GM21619 (cell line): ENCODE data around the gene STUB1.

Experiments used
- ATAC-seq: cut with Tn5 transposase; IDR thresholded peaks from one replicate; pipeline ENCODE4 v1.9.1; 2021; ENCODE audit not compliant: unreplicated experiment

The STUB1 gene

GRCh38 chr16:643050-643368, 37.2 kb upstream of the STUB1 start:
- no peak for ATAC-seq

- no peak for ATAC-seq
Observed at GRCh38 chr16:644556-644955, 35.7 kb upstream of the STUB1 start.

GRCh38 chr16:645852-646678, 34.1 kb upstream of the STUB1 start:
- ATAC-seq, result no peak

DNA sequence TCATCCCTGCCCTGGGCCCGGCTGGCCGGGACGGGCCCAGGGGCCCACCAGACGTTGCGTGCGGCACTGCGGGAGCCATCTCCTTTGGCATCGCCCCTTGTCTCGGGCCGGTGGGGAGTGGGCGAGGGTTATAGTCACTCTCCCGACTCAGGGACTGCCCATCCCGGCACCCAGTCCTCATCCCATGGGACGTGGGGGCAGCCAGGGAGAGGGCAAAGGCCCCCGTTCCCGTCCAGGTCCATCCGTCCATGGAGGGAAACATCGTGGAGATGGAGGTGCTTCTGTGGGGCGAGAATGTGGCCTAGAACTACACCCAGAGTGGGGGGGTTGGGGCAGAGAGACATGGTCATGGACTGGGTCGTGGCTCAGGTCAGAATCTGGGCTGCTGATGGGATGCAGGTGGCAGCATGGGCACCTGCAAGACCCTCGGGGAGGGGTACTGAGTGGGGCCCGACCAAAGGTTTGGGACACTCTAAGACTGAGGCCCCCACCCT, 33.5 kb upstream of the STUB1 start:
- no peak for ATAC-seq

DNA sequence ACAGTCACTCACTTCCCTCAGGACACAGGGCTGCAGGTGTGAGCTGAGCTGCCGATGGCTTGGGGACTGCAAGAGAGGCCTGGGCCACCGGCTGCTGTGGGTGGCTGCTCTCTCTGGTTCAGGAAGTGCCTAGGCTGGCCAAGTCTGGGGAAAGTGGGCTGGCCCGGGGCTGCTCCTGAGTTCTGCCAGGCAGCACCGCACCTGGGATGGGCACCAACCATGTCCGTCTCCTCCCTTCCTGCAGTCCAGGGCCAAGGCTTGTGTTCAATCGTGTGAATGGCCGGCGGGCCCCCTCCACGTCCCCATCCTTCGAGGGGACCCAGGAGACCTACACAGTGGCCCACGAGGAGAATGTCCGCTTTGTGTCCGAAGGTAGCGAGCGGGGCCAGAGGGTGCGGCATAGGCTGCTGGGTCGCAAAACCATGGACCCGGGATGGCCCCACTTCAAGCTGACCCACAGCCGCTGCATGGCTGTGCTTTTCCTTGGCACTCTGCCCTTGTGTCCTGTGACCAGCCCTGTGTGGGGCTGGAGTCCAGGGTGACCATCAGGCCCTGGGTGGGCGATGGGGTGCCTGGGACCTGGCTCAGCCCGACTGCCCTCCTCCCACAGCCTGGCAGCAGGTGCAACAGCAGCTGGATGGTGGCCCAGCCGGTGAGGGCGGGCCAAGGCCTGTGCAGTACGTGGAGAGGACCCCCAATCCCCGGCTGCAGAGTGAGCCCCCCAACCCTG, 32.9 kb upstream of the STUB1 start:
- no peak for ATAC-seq

DNA sequence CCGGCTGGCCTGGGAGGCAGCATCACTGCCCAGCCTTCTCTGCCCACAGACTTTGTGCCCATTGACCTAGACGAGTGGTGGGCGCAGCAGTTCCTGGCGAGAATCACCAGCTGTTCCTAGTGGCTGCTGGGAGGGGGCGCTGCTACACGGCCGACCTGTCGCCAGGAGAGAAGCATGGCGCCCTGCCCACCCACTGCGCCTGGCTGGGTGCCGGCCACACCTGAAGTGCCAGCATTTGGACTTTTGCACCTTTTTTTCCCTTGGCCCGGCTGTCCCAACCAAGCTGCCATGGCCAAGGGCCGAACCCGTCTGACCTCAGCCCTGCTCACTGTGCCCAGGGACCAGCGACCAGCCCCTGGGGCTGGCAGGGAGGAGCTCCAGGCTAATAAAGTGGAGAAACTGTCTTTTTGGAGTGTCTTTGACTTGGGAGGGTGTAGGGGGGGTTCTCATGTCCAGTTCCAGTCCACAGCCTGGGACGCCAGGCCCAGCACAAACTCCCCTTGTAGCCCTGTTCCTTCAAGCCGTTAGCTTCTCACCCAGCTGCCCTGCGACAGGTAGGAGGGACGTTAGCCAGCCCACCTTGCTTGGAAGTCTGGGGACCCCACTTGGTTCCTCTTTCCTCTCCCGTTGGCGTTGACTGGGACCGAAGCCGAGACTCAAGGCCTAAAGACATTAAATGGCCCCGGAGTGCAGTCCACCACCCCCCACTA, 32.0 kb upstream of the STUB1 start:
- ATAC-seq, result no peak

DNA sequence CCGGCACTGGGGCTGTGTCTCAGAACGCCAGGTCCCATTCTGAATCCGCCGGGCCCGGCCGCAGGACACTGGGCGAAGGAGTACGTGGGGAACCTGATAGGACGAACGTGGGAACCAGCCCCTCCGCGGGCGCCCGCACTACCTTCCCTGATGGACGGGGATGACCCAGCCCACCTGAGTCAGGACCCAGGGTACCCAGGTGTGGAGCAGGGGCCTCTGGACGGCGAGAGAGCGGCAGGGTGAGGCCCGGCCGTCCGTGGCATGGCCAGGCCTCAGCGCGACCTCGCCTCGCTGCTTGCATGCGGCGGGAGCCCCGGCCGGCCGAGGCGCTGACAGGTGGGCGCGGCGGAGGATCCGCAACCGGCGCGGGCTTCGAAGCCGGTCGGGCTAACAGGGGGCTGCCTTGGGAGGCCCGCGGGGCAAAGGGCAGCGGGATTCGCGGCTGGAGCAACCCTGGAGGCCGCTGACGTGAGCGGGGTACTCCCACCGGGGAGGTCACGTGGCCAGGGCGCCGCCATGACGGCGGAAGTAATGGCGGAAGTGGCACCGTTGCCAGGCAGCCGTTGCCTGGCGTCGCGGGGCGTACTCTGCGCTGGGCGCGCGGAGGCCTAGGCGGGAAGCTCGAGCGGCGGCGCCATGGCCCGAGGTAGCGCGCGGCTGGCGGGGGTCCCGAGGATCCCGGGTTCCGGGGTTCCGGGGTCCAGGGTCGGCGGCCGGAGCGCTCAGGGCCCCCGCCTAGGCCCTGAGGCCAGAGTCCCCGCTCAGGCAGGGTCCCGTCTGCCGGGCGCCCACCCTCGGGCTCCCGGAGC, 31.2 kb upstream of the STUB1 start, which contains the start of gene WDR90:
WDR90 (plus strand) TSS at position 585 of the 809 bp plus-strand sequence; CDS start at position 637, 52 bp downstream.
- ATAC-seq, result peak; percentile 73

DNA sequence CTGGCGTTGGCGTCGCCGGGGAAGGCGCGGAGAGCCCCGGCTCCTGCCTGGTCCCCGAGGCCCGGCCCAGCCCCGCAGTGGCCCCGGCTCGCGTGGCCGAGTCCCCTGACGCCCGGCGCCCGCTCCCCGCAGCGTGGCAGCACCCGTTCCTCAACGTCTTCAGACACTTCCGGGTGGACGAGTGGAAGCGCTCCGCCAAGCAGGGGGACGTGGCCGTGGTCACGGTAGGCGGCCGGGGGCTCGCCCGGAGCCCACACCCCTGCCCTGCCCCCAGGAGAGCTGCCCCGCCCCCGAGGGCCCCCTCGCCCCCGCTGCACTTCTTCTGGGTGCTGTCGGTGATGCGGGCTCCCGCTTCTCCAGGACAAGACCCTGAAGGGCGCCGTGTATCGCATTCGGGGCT, 30.6 kb upstream of the STUB1 start:
- ATAC-seq, result no peak

GRCh38 chr16:651844-652243, 28.4 kb upstream of the STUB1 start:
- no peak for ATAC-seq

DNA sequence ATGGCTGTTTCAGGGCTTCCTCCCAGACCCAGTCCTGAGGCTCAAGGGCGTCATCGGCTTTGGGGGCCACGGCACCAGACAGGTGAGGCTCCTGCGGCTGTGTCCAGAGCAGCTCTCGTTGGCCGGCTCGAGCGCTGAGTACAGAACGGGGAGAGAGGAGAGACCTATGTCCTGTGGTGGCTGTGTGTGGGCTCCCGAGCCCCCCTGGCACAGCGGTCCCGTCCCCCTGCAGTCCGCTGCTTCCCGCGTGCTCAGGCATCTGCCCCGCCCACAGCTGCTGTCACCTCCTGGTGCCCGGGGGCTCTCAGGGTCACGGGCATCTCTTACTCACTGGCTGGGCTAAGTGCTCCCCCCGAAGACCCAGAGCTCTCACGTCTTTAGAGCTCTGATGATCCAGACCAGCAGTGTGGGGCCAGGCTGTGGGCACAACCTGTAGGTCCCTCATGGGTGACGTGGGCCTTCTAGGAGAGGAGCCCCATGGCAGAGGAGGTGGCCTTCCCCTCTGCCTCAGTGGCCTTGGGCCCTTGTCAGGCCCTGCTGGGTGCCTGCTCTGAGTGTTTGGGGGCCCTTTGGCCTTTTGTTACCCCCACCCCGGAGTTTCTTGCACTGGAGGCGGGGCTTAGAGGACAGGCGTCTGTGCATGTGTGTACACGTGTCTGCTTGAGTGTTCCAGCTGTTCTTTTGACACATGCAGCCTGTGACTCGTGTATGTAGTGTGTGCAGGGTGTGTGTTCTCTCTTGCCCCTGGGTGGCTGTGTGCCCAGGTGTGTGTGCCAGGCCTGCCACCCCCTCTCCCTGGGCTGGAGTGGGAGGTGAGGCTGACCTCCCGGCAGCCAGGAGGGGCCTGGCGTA, 27.5 kb upstream of the STUB1 start:
- ATAC-seq, result no peak

- ATAC-seq, result no peak
Observed at GRCh38 chr16:654034-654433, 26.2 kb upstream of the STUB1 start.

DNA sequence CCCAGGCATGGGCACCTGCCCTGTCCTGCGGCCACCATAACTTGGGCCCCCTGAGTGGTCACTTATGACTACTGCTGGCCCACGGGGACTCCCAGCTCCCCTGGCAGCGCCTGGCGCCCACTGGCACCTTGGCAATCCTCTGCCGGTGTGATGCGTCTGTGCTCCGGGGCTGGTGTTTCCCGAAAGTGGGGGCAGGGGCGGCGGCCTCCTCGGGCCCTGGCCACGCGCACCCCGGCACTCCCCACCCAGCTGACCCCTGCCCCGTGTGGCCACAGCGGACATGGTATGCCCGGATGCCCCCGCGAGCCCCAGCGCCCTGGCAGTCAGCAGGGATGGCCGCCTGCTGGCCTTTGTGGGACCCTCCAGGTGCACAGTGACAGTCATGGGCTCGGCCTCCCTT, 22.7 kb upstream of the STUB1 start:
- ATAC-seq, result no peak

GRCh38 chr16:658679-659571, 21.3 kb upstream of the STUB1 start:
- ATAC-seq, result no peak

DNA sequence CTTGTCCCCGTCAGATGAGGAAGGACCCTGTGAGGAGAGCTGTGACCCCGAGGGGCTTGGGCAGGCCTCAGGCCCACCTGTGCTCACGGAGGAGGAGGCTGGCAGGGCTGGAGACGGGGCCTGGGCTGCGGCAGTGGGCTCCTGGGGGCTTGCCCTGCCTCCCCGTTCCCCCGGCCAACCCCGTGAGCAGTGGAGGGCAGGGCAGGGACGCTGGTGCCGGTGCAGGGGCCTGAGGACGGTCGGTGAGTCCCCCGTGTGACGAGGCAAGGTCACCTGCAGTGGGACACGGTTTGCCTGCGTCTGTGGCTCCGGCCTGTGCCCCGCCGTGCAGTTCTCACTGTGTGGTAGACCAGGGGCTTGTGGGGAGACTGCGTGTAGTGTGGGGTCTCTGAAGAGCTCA, 20.6 kb upstream of the STUB1 start:
- ATAC-seq, result no peak

- no peak for ATAC-seq
Observed at GRCh38 chr16:660132-660458, 20.1 kb upstream of the STUB1 start.

DNA sequence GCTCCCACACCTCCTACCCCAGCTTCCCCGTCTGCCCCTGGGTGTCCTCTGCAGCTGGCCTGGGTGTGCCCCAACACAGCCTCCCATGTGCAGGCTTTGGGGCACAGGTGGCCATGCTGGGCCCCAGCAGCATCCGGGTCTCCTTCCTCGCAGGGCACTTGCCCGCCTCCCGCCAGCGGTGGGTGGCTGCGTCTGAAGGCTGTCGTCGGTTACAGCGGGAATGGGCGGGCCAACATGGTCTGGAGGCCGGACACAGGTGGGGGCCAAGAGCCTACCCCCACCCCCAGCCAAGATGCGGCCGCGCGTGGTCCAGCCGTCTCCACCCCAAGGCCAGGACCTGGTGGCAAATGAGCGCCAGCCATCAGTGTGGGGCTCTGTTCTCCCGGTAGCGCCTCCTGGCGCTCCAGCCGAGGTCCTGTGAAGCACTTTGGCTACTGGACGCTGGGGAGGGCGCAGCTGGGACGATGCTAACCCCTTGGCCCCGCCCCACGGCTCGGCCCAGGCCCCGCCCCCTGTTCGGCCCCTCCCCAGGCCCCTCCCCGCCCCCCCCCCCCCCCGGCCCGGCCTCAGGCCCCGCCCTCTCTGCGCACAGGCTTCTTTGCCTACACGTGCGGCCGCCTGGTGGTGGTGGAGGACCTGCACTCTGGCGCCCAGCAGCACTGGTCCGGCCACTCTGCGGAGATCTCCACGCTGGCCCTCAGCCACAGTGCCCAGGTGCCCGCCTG, 19.6 kb upstream of the STUB1 start:
- no peak for ATAC-seq

GRCh38 chr16:661184-661821, 18.9 kb upstream of the STUB1 start:
- ATAC-seq, result no peak

- no peak for ATAC-seq
Observed at GRCh38 chr16:662095-662494, 18.1 kb upstream of the STUB1 start.
